OCI-LY3 (cell line): Measurements from ENCODE around the gene VTA1.
"Not testable (repeated sequence)": the region's sequence is repeated elsewhere in the genome, so short reads cannot be mapped to it uniquely, and the experiment has no call there.

Experiments
- H2AFZ ChIP-seq: fragments of 200-600, 300-600 bp; shearing (Covaris generic); 2 replicates; pipeline ENCODE4 v1.6.0; 2014; ENCODE audit warnings: antibody characterized with exemption, low read depth, low read length
- H3K27ac ChIP-seq: fragments of 200-600, 300-600 bp; sonication (generic); 2 replicates; pipeline ENCODE4 v1.5.1; 2014; ENCODE audit warnings: mild to moderate bottlenecking, low read length, moderate library complexity, mixed read lengths
- H3K27me3 ChIP-seq: fragments of 200-600, 300-600 bp; sonication (generic); 2 replicates; pipeline ENCODE4 v1.6.1; 2014; ENCODE audit warnings: low read depth, low read length, mixed read lengths
- H3K36me3 ChIP-seq: fragments of 200-600, 300-600 bp; sonication (generic); replicated peaks from 2 replicates; pipeline ENCODE3; 2014; ENCODE audit warnings: low read depth, low read length, mixed read lengths
- H3K4me1 ChIP-seq: fragments of 300-600, 200-600 bp; sonication (generic); 2 replicates; pipeline ENCODE4 v1.6.1; 2014; ENCODE audit warnings: low read length, mixed read lengths
- H3K4me2 ChIP-seq: fragments of 200-600, 300-600 bp; sonication (generic); 2 replicates; pipeline ENCODE4 v1.6.1; 2014; ENCODE audit warnings: low read length, mixed read lengths
- H3K4me3 ChIP-seq: fragments of 300-600, 200-600 bp; sonication (generic); 2 replicates; pipeline ENCODE4 v1.5.1; 2014; ENCODE audit warnings: antibody characterized with exemption, mild to moderate bottlenecking, low read length, moderate library complexity
- H3K79me2 ChIP-seq: fragments of 300-600, 200-600 bp; shearing (Covaris generic); 2 replicates; pipeline ENCODE4 v1.6.1; 2014; ENCODE audit warnings: mild to moderate bottlenecking, low read length, mixed read lengths
- H3K9ac ChIP-seq: fragments of 300-600, 200-600 bp; shearing (Covaris generic); 2 replicates; pipeline ENCODE4 v1.6.0; 2014; ENCODE audit warnings: mild to moderate bottlenecking, low read length, moderate library complexity
- H3K9me3 ChIP-seq: fragments of 200-600, 300-600 bp; shearing (Covaris generic); 2 replicates; pipeline ENCODE4 v1.6.1; 2014; ENCODE audit warnings: low read length, mixed read lengths; ENCODE audit not compliant: insufficient read depth
- H4K20me1 ChIP-seq: fragments of 200-600, 300-600 bp; sonication (generic); 2 replicates; pipeline ENCODE4 v1.6.1; 2016; ENCODE audit warnings: low read length, mixed read lengths; ENCODE audit not compliant: insufficient read depth
- EZH2phosphoT487 ChIP-seq: fragments of 200-600 bp; shearing (Covaris generic); IDR thresholded peaks from 2 replicates; pipeline ENCODE4 v1.6.1; 2018; ENCODE audit warnings: antibody characterized with exemption, mixed run types, low read depth
- TF ChIP-seq, protein P1 (sequence below): fragments of 200-600, 300-600 bp; sonication (generic); IDR thresholded peaks from 2 replicates; pipeline ENCODE4 v1.5.1; 2014; ENCODE audit warnings: antibody characterized with exemption, low read length, low read depth

The VTA1 gene, protein sequence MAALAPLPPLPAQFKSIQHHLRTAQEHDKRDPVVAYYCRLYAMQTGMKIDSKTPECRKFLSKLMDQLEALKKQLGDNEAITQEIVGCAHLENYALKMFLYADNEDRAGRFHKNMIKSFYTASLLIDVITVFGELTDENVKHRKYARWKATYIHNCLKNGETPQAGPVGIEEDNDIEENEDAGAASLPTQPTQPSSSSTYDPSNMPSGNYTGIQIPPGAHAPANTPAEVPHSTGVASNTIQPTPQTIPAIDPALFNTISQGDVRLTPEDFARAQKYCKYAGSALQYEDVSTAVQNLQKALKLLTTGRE

DNA sequence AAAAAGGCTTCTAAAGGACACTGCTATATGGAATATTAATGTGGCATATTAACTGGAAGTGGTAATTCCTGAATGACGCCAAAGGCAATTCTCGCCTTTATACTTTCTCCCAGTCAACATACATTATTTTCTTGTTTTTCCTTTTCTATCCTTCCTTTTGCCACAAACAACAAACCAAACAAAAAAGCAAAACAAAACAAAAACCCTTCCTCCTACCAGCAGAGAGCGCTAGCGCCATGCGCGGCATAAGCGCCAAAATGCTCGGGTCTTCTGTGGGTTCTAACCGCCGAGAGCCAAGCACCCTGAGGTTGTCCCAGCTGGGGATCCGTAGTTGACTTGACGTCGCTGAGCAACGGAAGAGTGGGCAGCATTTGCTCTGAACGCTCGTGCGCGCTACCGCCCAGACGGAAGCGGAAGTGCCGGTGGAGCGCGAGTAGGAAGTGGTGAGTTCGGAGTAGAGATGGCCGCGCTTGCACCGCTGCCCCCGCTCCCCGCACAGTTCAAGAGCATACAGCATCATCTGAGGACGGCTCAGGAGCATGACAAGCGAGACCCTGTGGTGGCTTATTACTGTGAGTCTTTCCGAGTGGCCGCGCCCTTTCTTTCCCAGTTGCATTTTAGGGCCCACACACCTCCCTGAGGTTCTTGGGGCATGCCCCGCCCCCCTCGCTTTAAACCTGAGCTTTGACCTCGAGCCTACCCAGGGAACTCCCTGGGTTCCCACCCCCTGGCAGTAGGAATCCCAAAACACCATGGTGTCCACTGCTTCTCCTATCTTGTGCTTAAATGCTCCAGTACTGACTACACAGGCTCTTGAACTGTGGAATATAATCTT, at the start of gene VTA1, which contains the start of gene NMBR:
TSS of gene VTA1 (plus strand) at position 436 of the 835 bp plus-strand sequence. CDS start at position 461, 25 bp downstream.
TSS of gene NMBR (minus strand) at position 295 of the 835 bp plus-strand sequence. CDS start 58,464 bp downstream, outside the sequence.
- Histone ChIP-seq H3K9me3 (no peaks in the 10 kb centered on the region), H3K9ac (peak within 1 kb of the TSS; percentile 72), H3K4me2 (peak within 1 kb of the TSS; percentile 77), H3K27me3 (no peaks in the 10 kb centered on the region), H4K20me1 (no peaks in the 10 kb centered on the region), H3K36me3 (no peaks in the 10 kb centered on the region), H3K4me3 (peak within 1 kb of the TSS; percentile 90), H3K27ac (no peak within 1 kb of the TSS), H3K4me1 (peaks cover 13% of the 10 kb centered on the region), H3K79me2 (peaks cover 46% of the 10 kb centered on the region), H2AFZ (peak within 1 kb of the TSS; percentile 99)
- TF ChIP-seq, protein P1, sequence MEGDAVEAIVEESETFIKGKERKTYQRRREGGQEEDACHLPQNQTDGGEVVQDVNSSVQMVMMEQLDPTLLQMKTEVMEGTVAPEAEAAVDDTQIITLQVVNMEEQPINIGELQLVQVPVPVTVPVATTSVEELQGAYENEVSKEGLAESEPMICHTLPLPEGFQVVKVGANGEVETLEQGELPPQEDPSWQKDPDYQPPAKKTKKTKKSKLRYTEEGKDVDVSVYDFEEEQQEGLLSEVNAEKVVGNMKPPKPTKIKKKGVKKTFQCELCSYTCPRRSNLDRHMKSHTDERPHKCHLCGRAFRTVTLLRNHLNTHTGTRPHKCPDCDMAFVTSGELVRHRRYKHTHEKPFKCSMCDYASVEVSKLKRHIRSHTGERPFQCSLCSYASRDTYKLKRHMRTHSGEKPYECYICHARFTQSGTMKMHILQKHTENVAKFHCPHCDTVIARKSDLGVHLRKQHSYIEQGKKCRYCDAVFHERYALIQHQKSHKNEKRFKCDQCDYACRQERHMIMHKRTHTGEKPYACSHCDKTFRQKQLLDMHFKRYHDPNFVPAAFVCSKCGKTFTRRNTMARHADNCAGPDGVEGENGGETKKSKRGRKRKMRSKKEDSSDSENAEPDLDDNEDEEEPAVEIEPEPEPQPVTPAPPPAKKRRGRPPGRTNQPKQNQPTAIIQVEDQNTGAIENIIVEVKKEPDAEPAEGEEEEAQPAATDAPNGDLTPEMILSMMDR = peak; percentile 76
- TF ChIP-seq EZH2phosphoT487 = no peak

DNA sequence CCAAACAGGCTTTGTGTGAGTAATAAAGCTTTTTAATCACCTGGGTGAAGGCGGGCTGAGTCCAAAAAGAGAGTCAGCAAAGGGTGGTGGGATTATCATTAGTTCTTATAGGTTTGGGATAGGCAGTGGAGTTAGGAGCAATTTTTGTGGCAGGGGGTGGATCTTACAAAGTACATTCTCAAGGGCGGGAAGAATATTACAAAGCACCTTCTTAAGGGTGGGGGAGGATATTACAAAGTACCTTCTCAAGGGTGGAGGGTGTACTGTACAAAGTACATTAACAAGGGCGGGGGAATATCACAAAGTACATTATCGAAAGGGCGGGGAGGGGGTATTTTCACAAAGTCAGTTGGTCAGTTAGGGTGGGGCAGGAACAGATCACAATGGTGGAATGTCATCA, 42.2 kb upstream of the VTA1 start:
- H3K27ac ChIP-seq, H3K36me3 ChIP-seq, H4K20me1 ChIP-seq: not testable (repeated sequence)

GRCh38 chr6:142110820-142111219, 36.2 kb upstream of the VTA1 start:
- H3K27ac ChIP-seq, H3K4me2 ChIP-seq, H3K9ac ChIP-seq, H3K4me1 ChIP-seq, H3K27me3 ChIP-seq, H3K9me3 ChIP-seq, H3K4me3 ChIP-seq, H4K20me1 ChIP-seq, H2AFZ ChIP-seq, H3K79me2 ChIP-seq, H3K36me3 ChIP-seq: not testable (repeated sequence)

More for the DNA sequence above, 42.2 kb upstream of the VTA1 start:
- not testable (repeated sequence) for H3K79me2 ChIP-seq, H3K9ac ChIP-seq, H3K9me3 ChIP-seq, H3K4me2 ChIP-seq, H3K4me3 ChIP-seq, H3K27me3 ChIP-seq, H3K4me1 ChIP-seq, H2AFZ ChIP-seq

- H3K79me2 ChIP-seq = no peaks in the 10 kb centered on the region
- no peaks in the 10 kb centered on the region for H4K20me1 ChIP-seq
- TF ChIP-seq, protein P1 = peak; percentile 69
- no peak for TF ChIP-seq EZH2phosphoT487
- no peak overlapping the region for H3K4me3 ChIP-seq
- no peaks in the 10 kb centered on the region for H3K9me3 ChIP-seq
- H3K4me2 ChIP-seq = no peak overlapping the region
- no peaks in the 10 kb centered on the region for H3K36me3 ChIP-seq
- no peaks in the 10 kb centered on the region for H3K4me1 ChIP-seq
- H3K27ac ChIP-seq = no peak overlapping the region
- no peak overlapping the region for H3K9ac ChIP-seq
- no peaks in the 10 kb centered on the region for H3K27me3 ChIP-seq
- no peak overlapping the region for H2AFZ ChIP-seq
Measured at GRCh38 chr6:142112451-142113061, 34.5 kb upstream of the VTA1 start.
